ENCODE data around the gene PAH.

The PAH gene

GRCh38 chr12:102958073-102958829 lies 41.2 kb upstream of the PAH start:
- H3K36me3 ChIP-seq (replicated peaks; ENCODE audit: low read depth, low read length) = no peaks in the 10 kb centered on the region
- peaks cover 11% of the 10 kb centered on the region for H3K4me1 ChIP-seq (ENCODE audit: low read length)
- H3K9ac ChIP-seq (ENCODE audit: low read length) = no peak overlapping the region
- H4K20me1 ChIP-seq (ENCODE audit: insufficient read depth, low read length) = no peaks in the 10 kb centered on the region
- no peak overlapping the region for H3K4me2 ChIP-seq (ENCODE audit: low read length)
- H3K27ac ChIP-seq (ENCODE audit: low read length) = no peak overlapping the region
- H3K27me3 ChIP-seq (ENCODE audit: low read depth, low read length) = no peaks in the 10 kb centered on the region
- H3K9me3 ChIP-seq (ENCODE audit: insufficient read depth, low read length) = no peaks in the 10 kb centered on the region
- TF ChIP-seq CTCF (IDR thresholded peaks at IDR 0.05; ENCODE audit: low read depth, low read length) = no peak
- no peak for TF ChIP-seq EZH2phosphoT487 (IDR thresholded peaks at IDR 0.05; ENCODE audit: low read depth)
- no peaks in the 10 kb centered on the region for H3K79me2 ChIP-seq (ENCODE audit: low read length)
- H3K4me3 ChIP-seq (ENCODE audit: low read length) = no peak overlapping the region
- H2AFZ ChIP-seq (ENCODE audit: low read depth, low read length) = no peak overlapping the region

- H3K36me3 ChIP-seq (replicated peaks; ENCODE audit: low read depth, low read length) = no peaks in the 10 kb centered on the region
- H3K9me3 ChIP-seq (ENCODE audit: insufficient read depth, low read length) = no peaks in the 10 kb centered on the region
- TF ChIP-seq EZH2phosphoT487 (IDR thresholded peaks at IDR 0.05; ENCODE audit: low read depth) = no peak
- H3K4me2 ChIP-seq (ENCODE audit: low read length) = no peak within 1 kb of the TSS
- H3K9ac ChIP-seq (ENCODE audit: low read length) = no peak within 1 kb of the TSS
- peaks cover 19% of the 10 kb centered on the region for H3K4me1 ChIP-seq (ENCODE audit: low read length)
- no peaks in the 10 kb centered on the region for H3K27me3 ChIP-seq (ENCODE audit: low read depth, low read length)
- no peak within 1 kb of the TSS for H3K4me3 ChIP-seq (ENCODE audit: low read length)
- no peaks in the 10 kb centered on the region for H3K79me2 ChIP-seq (ENCODE audit: low read length)
- H4K20me1 ChIP-seq (ENCODE audit: insufficient read depth, low read length) = no peaks in the 10 kb centered on the region
- H2AFZ ChIP-seq (ENCODE audit: low read depth, low read length) = no peak within 1 kb of the TSS
- H3K27ac ChIP-seq (ENCODE audit: low read length) = no peak within 1 kb of the TSS
These were observed 40.5 kb upstream of the PAH start, which contains the start of gene ASCL1 for GRCh38 chr12:102957339-102958050. Gene ASCL1, plus strand, starts transcription at chr12:102957674. Its CDS starts 571 bp downstream, at chr12:102958245.

- no peak overlapping the region for H3K27ac ChIP-seq (ENCODE audit: low read length)
- H3K79me2 ChIP-seq (ENCODE audit: low read length) = no peaks in the 10 kb centered on the region
- no peak overlapping the region for H3K9ac ChIP-seq (ENCODE audit: low read length)
- H4K20me1 ChIP-seq (ENCODE audit: insufficient read depth, low read length) = no peaks in the 10 kb centered on the region
- H3K4me2 ChIP-seq (ENCODE audit: low read length) = no peak overlapping the region
- no peak overlapping the region for H3K4me3 ChIP-seq (ENCODE audit: low read length)
- no peaks in the 10 kb centered on the region for H3K9me3 ChIP-seq (ENCODE audit: insufficient read depth, low read length)
- peaks cover 24% of the 10 kb centered on the region for H3K4me1 ChIP-seq (ENCODE audit: low read length)
- no peaks in the 10 kb centered on the region for H3K36me3 ChIP-seq (replicated peaks; ENCODE audit: low read depth, low read length)
- no peak overlapping the region for H2AFZ ChIP-seq (ENCODE audit: low read depth, low read length)
- no peaks in the 10 kb centered on the region for H3K27me3 ChIP-seq (ENCODE audit: low read depth, low read length)
- TF ChIP-seq EZH2phosphoT487 (IDR thresholded peaks at IDR 0.05; ENCODE audit: low read depth) = no peak
- no peak for TF ChIP-seq CTCF (IDR thresholded peaks at IDR 0.05; ENCODE audit: low read depth, low read length)
These were observed 39.8 kb upstream of the PAH start for GRCh38 chr12:102956738-102957327.

- no peaks in the 10 kb centered on the region for H4K20me1 ChIP-seq (ENCODE audit: insufficient read depth, low read length)
- no peaks in the 10 kb centered on the region for H3K79me2 ChIP-seq (ENCODE audit: low read length)
- peaks cover 24% of the 10 kb centered on the region for H3K4me1 ChIP-seq (ENCODE audit: low read length)
- H3K4me3 ChIP-seq (ENCODE audit: low read length) = no peak overlapping the region
- H3K9ac ChIP-seq (ENCODE audit: low read length) = no peak overlapping the region
- H3K27me3 ChIP-seq (ENCODE audit: low read depth, low read length) = no peaks in the 10 kb centered on the region
- H3K4me2 ChIP-seq (ENCODE audit: low read length) = no peak overlapping the region
- no peaks in the 10 kb centered on the region for H3K9me3 ChIP-seq (ENCODE audit: insufficient read depth, low read length)
- no peak overlapping the region for H2AFZ ChIP-seq (ENCODE audit: low read depth, low read length)
- H3K36me3 ChIP-seq (replicated peaks; ENCODE audit: low read depth, low read length) = no peaks in the 10 kb centered on the region
- no peak overlapping the region for H3K27ac ChIP-seq (ENCODE audit: low read length)
- no peak for TF ChIP-seq CTCF (IDR thresholded peaks at IDR 0.05; ENCODE audit: low read depth, low read length)
- TF ChIP-seq EZH2phosphoT487 (IDR thresholded peaks at IDR 0.05; ENCODE audit: low read depth) = no peak
These were observed 39.1 kb upstream of the PAH start for GRCh38 chr12:102955926-102956737.

Measured in OCI-LY3 (cell line).